Heart left ventricle (tissue), 13 donors: ENCODE data around the gene USP10.

Experiments
- POLR2A ChIP-seq, 2 donors: fragments of 450-650 bp; IDR thresholded peaks; one replicate each; pipeline ENCODE4 v1.6.1; 2017; ENCODE audit warnings: antibody characterized with exemption in 2 of 2, mild to moderate bottlenecking in 2 of 2, moderate library complexity in 2 of 2
- TF ChIP-seq, protein P1 (sequence below), 12 donors: fragments of 200-600 bp; sonication (generic) in 4 of 12; IDR thresholded peaks; one replicate each; pipeline versions ENCODE4 v1.5.0 to v1.8.0; 2018 to 2022; ENCODE audit warnings: antibody characterized with exemption in 12 of 12, mild to moderate bottlenecking in 5 of 12
- donor health status: ischemic (EF 13 %, LVEDD 7.1; RV severe dilation, severe dysfunction).
- donor health status: DM: no; HTN: yes; CAD: no.
- donor health status: DM: no; HTN: no; CAD: no.
- donor health status: ischemic (EF 25% LVEDD 6.9; RV normal size, moderate dysfunction).
- donor health status: ischemic (EF 25% LVEDD 5.7; RV mildly dilated, moderate dysfunction).
- donor health status: ischemic (EF 35%, LVEDD 5.7; RV mildly dilated, moderate dysfunction).
- donor health status: nonischemic (EF 11% LVEDD 7.7; RV severe dilation, severe dysfunction).
- donor health status: DM: yes; HTN: yes; CAD: no.
- donor health status: PGD.
- donor health status: ischemic (EF 29% LVEDD 5.4; RV normal size, mild dysfunction).
- donor health status: nonischemic (EF 23%, LVEDD 6.1; RV moderate dilation, normal function).

DNA sequence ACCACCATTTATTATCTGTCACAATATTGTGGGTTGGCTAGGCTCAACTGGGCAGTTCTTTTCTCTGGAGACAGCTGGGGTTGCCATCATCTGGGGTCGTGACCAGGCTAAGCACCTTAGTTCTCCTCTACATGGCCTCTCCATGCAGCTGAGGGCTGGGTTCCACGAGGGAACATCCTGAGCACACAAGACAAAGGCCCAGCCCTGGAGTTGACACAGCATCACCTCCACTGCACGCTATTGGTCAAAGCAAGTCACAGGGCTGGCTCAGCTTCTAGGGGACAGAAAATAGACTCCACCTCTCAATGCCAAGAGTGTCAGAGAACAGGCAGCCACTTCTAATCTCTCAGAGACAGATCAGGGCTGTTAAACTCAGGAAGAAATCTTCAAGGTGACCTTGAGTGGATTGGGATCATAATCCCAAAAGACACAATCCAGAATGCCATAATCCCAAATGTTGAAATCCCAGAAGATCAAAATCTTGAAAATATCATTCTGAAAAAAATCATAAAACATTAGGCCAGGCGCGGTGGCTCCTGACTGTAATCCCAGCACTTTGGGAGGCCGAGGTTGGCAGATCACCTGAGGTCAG lies 13.0 kb upstream of the USP10 start:
- TF ChIP-seq, protein P1, sequence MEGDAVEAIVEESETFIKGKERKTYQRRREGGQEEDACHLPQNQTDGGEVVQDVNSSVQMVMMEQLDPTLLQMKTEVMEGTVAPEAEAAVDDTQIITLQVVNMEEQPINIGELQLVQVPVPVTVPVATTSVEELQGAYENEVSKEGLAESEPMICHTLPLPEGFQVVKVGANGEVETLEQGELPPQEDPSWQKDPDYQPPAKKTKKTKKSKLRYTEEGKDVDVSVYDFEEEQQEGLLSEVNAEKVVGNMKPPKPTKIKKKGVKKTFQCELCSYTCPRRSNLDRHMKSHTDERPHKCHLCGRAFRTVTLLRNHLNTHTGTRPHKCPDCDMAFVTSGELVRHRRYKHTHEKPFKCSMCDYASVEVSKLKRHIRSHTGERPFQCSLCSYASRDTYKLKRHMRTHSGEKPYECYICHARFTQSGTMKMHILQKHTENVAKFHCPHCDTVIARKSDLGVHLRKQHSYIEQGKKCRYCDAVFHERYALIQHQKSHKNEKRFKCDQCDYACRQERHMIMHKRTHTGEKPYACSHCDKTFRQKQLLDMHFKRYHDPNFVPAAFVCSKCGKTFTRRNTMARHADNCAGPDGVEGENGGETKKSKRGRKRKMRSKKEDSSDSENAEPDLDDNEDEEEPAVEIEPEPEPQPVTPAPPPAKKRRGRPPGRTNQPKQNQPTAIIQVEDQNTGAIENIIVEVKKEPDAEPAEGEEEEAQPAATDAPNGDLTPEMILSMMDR (IDR thresholded peaks at IDR 0.05): no peak
- no peak for TF ChIP-seq POLR2A (IDR thresholded peaks at IDR 0.05)
